SK-N-MC (cell line): ENCODE measurements around the gene KCNH5.

ENCODE experiments used
- EZH2 ChIP-seq: fragments of 200-600 bp; sonication (generic); IDR thresholded peaks from one replicate; pipeline ENCODE4 v1.6.1; 2017; ENCODE audit warnings: antibody characterized with exemption
- POLR2AphosphoS5 ChIP-seq: IDR thresholded peaks from 2 replicates; pipeline ENCODE4 v1.6.1; 2012; ENCODE audit warnings: mild to moderate bottlenecking, low read depth, low read length, borderline replicate concordance

- no peak for TF ChIP-seq EZH2
- TF ChIP-seq POLR2AphosphoS5: no peak
Observed at GRCh38 chr14:62658631-62659030, 386.6 kb downstream of the KCNH5 start.
